ENCODE data around the gene RNF144A. TPM values are rescaled to one million over a fixed set of nuclear protein-coding genes. Genes with fewer than 3 reads are reported as not detected.

Gene RNF144A
- polyA plus RNA-seq, 1 experiment: 0.24 TPM

GRCh38 chr2:6906165-6906741 lies 11.0 kb upstream of the RNF144A start:
- ChIA-PET POLR2A (no interaction called here), CTCF (interaction anchor here (0.8 to 3.0 kb wide), 3 partner anchors 8 to 10 kb away, joined by 4 to 8 read pairs (median 4); no protein-coding TSS in a partner anchor)
- H3K27me3 ChIP-seq (ENCODE audit: control insufficient read depth, insufficient read depth, low read length): no peaks in the 10 kb centered on the region
- no peak overlapping the region for H3K27ac ChIP-seq (ENCODE audit: low read depth, low read length)
- no peak overlapping the region for H3K4me3 ChIP-seq (ENCODE audit: low read depth, low read length)
- no peak for DNase-seq (ENCODE audit: low read depth, low spot score)
- no peak for TF ChIP-seq CTCF (IDR thresholded peaks at IDR 0.05; ENCODE audit: low read depth, low read length)
- H3K9me3 ChIP-seq (ENCODE audit: control insufficient read depth, insufficient read depth, low read length): no peaks in the 10 kb centered on the region

GRCh38 chr2:6908291-6908690 lies 8.9 kb upstream of the RNF144A start:
- no peak overlapping the region for H3K4me3 ChIP-seq (ENCODE audit: low read depth, low read length)
- DNase-seq (ENCODE audit: low read depth, low spot score): no peak
- ChIA-PET CTCF (interaction anchor here (3.0 kb wide), 1 partner anchor 8 kb away, joined by 8 read pairs; no protein-coding TSS in a partner anchor), POLR2A (no interaction called here)
- TF ChIP-seq CTCF (IDR thresholded peaks at IDR 0.05; ENCODE audit: low read depth, low read length): no peak
- H3K27ac ChIP-seq (ENCODE audit: low read depth, low read length): no peak overlapping the region
- H3K27me3 ChIP-seq (ENCODE audit: control insufficient read depth, insufficient read depth, low read length): no peaks in the 10 kb centered on the region
- no peaks in the 10 kb centered on the region for H3K9me3 ChIP-seq (ENCODE audit: control insufficient read depth, insufficient read depth, low read length)

- TF ChIP-seq CTCF (IDR thresholded peaks at IDR 0.05; ENCODE audit: low read depth, low read length): no peak
- ChIA-PET CTCF (no interaction called here), POLR2A (no interaction called here)
- Histone ChIP-seq H3K27ac (ENCODE audit: low read depth, low read length) (no peak overlapping the region), H3K4me3 (ENCODE audit: low read depth, low read length) (no peak overlapping the region), H3K9me3 (ENCODE audit: control insufficient read depth, insufficient read depth, low read length) (no peaks in the 10 kb centered on the region), H3K27me3 (ENCODE audit: control insufficient read depth, insufficient read depth, low read length) (no peaks in the 10 kb centered on the region)
- no peak for DNase-seq (ENCODE audit: low read depth, low spot score)
Observed at GRCh38 chr2:6909431-6910385, 7.5 kb upstream of the RNF144A start.

GRCh38 chr2:6911721-6912120 lies 5.5 kb upstream of the RNF144A start:
- CTCF ChIA-PET: no interaction called here
- POLR2A ChIA-PET: no interaction called here

More at GRCh38 chr2:6911721-6912120, 5.5 kb upstream of the RNF144A start:
- Histone ChIP-seq H3K27ac (ENCODE audit: low read depth, low read length) (no peak overlapping the region), H3K4me3 (ENCODE audit: low read depth, low read length) (no peak overlapping the region), H3K9me3 (ENCODE audit: control insufficient read depth, insufficient read depth, low read length) (no peaks in the 10 kb centered on the region), H3K27me3 (ENCODE audit: control insufficient read depth, insufficient read depth, low read length) (peaks cover 2% of the 10 kb centered on the region)
- no peak for DNase-seq (ENCODE audit: low read depth, low spot score)
- TF ChIP-seq CTCF (IDR thresholded peaks at IDR 0.05; ENCODE audit: low read depth, low read length): no peak
